Measurements from ENCODE around the gene ZNF879.

Gene ZNF879

DNA sequence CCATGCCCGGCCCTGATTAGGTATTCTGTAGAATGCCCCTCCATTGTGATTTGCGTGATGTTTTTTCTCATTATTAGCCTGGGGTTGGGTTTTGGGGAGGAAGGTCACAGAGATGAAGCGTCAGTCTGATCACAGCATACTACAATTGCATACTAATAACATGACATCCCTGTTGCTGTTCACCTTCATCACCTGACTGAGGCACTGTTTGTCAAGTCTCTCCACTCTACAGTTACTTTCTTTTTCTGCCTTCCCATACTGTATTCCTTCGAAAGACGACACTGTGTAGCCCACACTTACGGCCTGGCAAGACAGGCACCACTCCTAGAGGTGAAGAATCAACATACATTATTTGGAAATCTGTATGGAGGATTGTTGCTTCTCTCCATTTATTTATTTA lies 42.1 kb downstream of the ZNF879 start:
- Histone ChIP-seq H3K9ac (ENCODE audit: low read depth, low read length) (no peak overlapping the region), H3K9me3 (ENCODE audit: control insufficient read depth, insufficient read depth, low read length) (peaks cover 82% of the 10 kb centered on the region)

GRCh38 chr5:179079165-179079987 lies 55.8 kb downstream of the ZNF879 start:
- H3K27me3 ChIP-seq (ENCODE audit: control insufficient read depth, insufficient read depth, low read length) = no peaks in the 10 kb centered on the region
- no peak overlapping the region for H3K4me3 ChIP-seq (ENCODE audit: low read depth, low read length)
- no peak overlapping the region for H3K27ac ChIP-seq (ENCODE audit: low read depth, low read length)
- peaks cover 91% of the 10 kb centered on the region for H3K9me3 ChIP-seq (ENCODE audit: control insufficient read depth, insufficient read depth, low read length)
- H3K9ac ChIP-seq (ENCODE audit: low read depth, low read length) = no peak overlapping the region
- no peaks in the 10 kb centered on the region for H3K4me1 ChIP-seq (ENCODE audit: control insufficient read depth, insufficient read depth, low read length)
- peaks cover 12% of the 10 kb centered on the region for H3K36me3 ChIP-seq (ENCODE audit: control insufficient read depth, insufficient read depth, low read length)

More for the DNA sequence above, 42.1 kb downstream of the ZNF879 start:
- Histone ChIP-seq H3K4me1 (ENCODE audit: control insufficient read depth, insufficient read depth, low read length) (no peaks in the 10 kb centered on the region), H3K4me3 (ENCODE audit: low read depth, low read length) (no peak overlapping the region), H3K36me3 (ENCODE audit: control insufficient read depth, insufficient read depth, low read length) (no peaks in the 10 kb centered on the region), H3K27me3 (ENCODE audit: control insufficient read depth, insufficient read depth, low read length) (no peaks in the 10 kb centered on the region), H3K27ac (ENCODE audit: low read depth, low read length) (no peak overlapping the region)

DNA sequence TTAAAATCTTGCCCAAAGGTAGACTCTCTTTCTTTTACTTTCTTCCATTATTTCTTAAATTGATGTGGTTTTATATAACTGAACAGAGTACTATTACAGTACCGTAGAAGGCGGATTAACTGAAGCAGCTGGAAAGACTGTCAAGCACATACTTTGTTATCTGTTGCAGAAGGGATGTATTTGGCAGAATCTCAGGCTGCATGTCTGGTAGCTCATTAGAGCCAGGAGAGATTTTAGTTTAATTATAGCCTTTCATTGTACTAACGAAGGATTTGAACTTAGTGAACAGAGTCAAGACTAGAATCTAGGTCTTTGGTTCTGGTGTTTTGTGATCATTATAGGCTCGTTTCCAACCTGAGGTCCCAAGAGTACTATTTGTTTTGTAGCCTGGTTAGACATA lies 57.1 kb downstream of the ZNF879 start:
- Histone ChIP-seq H3K27me3 (ENCODE audit: control insufficient read depth, insufficient read depth, low read length) (no peaks in the 10 kb centered on the region), H3K36me3 (ENCODE audit: control insufficient read depth, insufficient read depth, low read length) (peaks cover 12% of the 10 kb centered on the region), H3K4me3 (ENCODE audit: low read depth, low read length) (no peak overlapping the region), H3K9ac (ENCODE audit: low read depth, low read length) (no peak overlapping the region), H3K27ac (ENCODE audit: low read depth, low read length) (no peak overlapping the region), H3K4me1 (ENCODE audit: control insufficient read depth, insufficient read depth, low read length) (no peaks in the 10 kb centered on the region), H3K9me3 (ENCODE audit: control insufficient read depth, insufficient read depth, low read length) (peaks cover 96% of the 10 kb centered on the region)
